ENCODE data around the gene RNF114.
"Not testable (repeated sequence)": the region's sequence is repeated elsewhere in the genome, so short reads cannot be mapped to it uniquely, and the experiment has no call there.

The RNF114 gene

GRCh38 chr20:49969946-49970345, 33.7 kb downstream of the RNF114 start:
- no peaks in the 10 kb centered on the region for H3K9me3 ChIP-seq
- TF ChIP-seq CTCF (IDR thresholded peaks at IDR 0.05): no peak
- H3K36me3 ChIP-seq: peaks cover 6% of the 10 kb centered on the region
- no peaks in the 10 kb centered on the region for H3K27me3 ChIP-seq
- peaks cover 10 to 13% of the 10 kb centered on the region in 2 experiments for H3K4me1 ChIP-seq (ENCODE audit: control insufficient read depth in 1 of 2, insufficient read depth in 1 of 2, low read depth in 1 of 2, low read length in 1 of 2)
- H3K27ac ChIP-seq: no peak overlapping the region
- no peak overlapping the region for H3K4me3 ChIP-seq (ENCODE audit: low read depth in 1 of 2, low read length in 1 of 2)

DNA sequence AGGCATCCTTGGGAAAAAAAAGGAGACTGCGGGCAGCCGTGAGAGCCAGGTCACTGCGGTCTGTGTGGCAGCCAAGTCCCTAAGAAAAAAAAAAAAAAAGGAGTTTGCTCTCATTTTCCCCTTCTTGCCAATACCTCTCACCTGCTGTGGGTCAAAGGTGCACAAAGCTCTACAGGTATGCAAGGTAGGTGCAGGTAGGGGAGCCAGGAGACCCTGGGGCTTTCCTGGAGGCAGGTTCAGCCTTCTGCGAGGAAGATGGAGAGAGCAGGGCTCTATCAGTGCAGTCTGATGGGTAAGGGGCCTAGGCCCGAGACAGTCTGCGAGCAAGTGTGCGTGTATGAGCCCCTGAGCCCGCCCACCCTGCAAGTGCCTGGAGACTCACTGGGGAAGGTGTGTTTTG, 34.3 kb downstream of the RNF114 start:
- Histone ChIP-seq H3K27me3 (no peaks in the 10 kb centered on the region), H3K9me3 (no peaks in the 10 kb centered on the region), H3K4me1 (ENCODE audit: control insufficient read depth in 1 of 2, insufficient read depth in 1 of 2, low read depth in 1 of 2, low read length in 1 of 2) (peaks cover 6 to 8% of the 10 kb centered on the region in 2 experiments), H3K27ac (no peak overlapping the region), H3K4me3 (ENCODE audit: low read depth in 1 of 2, low read length in 1 of 2) (no peak overlapping the region), H3K36me3 (peaks cover 2% of the 10 kb centered on the region)
- no peak for TF ChIP-seq CTCF (IDR thresholded peaks at IDR 0.05)

GRCh38 chr20:49973981-49974380, 37.8 kb downstream of the RNF114 start:
- H3K27ac ChIP-seq: no peak overlapping the region
- no peak for TF ChIP-seq CTCF (IDR thresholded peaks at IDR 0.05)

DNA sequence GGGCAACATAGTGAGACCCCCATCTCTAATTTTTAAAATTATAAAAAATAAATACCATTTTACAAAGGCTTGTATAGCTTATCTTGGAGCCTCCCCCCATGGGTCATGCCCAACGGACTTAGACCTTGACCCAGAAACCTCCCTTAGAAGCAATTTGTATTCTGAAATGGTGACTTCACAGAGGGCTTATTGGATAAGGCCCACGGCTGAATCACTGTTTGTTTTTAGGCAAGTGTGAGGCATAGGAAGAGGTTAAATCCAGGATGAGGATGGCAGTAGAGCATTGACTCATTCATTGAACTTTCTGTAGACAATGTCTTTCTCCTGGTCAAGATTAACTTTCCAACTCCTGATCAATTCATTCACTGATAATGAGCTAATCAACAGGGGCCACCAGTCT, 40.3 kb downstream of the RNF114 start:
- H3K36me3 ChIP-seq: no peaks in the 10 kb centered on the region
- H3K4me1 ChIP-seq (ENCODE audit: control insufficient read depth in 1 of 2, insufficient read depth in 1 of 2, low read depth in 1 of 2, low read length in 1 of 2): peaks cover 3 to 7% of the 10 kb centered on the region in 2 experiments
- H3K9me3 ChIP-seq: no peaks in the 10 kb centered on the region
- no peak overlapping the region for H3K4me3 ChIP-seq (ENCODE audit: low read depth in 1 of 2, low read length in 1 of 2)
- H3K27ac ChIP-seq: no peak overlapping the region
- H3K27me3 ChIP-seq: peaks cover 28% of the 10 kb centered on the region
- no peak for TF ChIP-seq CTCF (IDR thresholded peaks at IDR 0.05)

More at GRCh38 chr20:49973981-49974380, 37.8 kb downstream of the RNF114 start:
- Histone ChIP-seq H3K4me1 (ENCODE audit: control insufficient read depth in 1 of 2, insufficient read depth in 1 of 2, low read depth in 1 of 2, low read length in 1 of 2) (peaks cover under 1 to 3% of the 10 kb centered on the region in 2 experiments), H3K27me3 (peaks cover 2% of the 10 kb centered on the region), H3K4me3 (ENCODE audit: low read depth in 1 of 2, low read length in 1 of 2) (no peak overlapping the region), H3K36me3 (no peaks in the 10 kb centered on the region), H3K9me3 (no peaks in the 10 kb centered on the region)

GRCh38 chr20:49977740-49978139, 41.5 kb downstream of the RNF114 start:
- H3K27ac ChIP-seq; H3K4me3 ChIP-seq (ENCODE audit: low read depth in 1 of 2, low read length in 1 of 2); H3K9me3 ChIP-seq; H3K36me3 ChIP-seq: not testable (repeated sequence)
- Histone ChIP-seq H3K27me3 (peaks cover 40% of the 10 kb centered on the region), H3K4me1 (ENCODE audit: control insufficient read depth in 1 of 2, insufficient read depth in 1 of 2, low read depth in 1 of 2, low read length in 1 of 2) (peaks cover 11 to 16% of the 10 kb centered on the region in 2 experiments)

DNA sequence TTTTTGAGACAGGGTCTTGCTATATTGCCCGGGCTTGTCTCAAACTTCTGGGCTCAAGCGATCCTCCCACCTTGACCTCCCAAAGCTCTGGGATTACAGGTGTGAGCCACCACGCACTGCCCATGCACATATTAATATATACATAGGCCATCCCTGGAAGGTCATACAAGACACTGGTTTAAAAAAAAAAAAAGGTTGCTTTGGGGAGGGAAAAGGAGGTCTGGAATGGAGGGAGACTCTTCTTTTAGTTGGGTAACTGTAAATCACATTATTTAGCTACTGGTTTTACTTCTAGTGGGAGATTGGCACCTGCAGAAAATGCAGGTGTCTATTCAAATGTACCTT, 42.5 kb downstream of the RNF114 start:
- H3K4me1 ChIP-seq (ENCODE audit: control insufficient read depth in 1 of 2, insufficient read depth in 1 of 2, low read depth in 1 of 2, low read length in 1 of 2): peaks cover 17 to 21% of the 10 kb centered on the region in 2 experiments
- H3K36me3 ChIP-seq: no peaks in the 10 kb centered on the region
- H3K9me3 ChIP-seq: no peaks in the 10 kb centered on the region
- no peak overlapping the region for H3K4me3 ChIP-seq (ENCODE audit: low read depth in 1 of 2, low read length in 1 of 2)
- TF ChIP-seq CTCF (IDR thresholded peaks at IDR 0.05): no peak
- H3K27ac ChIP-seq: no peak overlapping the region
- H3K27me3 ChIP-seq: peaks cover 49% of the 10 kb centered on the region
